Body of pancreas (tissue), 4 donors: ENCODE data around the gene PGLYRP4. TPM values are rescaled to one million over a fixed set of nuclear protein-coding genes. Genes with fewer than 3 reads are reported as not detected.

ENCODE experiments used
- ATAC-seq: fragments of 150-250 bp; one replicate; pipeline ENCODE4 v1.9.1; 2016
- DNase-seq, 4 donors: peaks; one replicate each; pipeline ENCODE4 v3.0.0-alpha.2; 2019
- H3K27ac ChIP-seq, 4 donors: fragments of 200-600 bp; sonication (generic); 1 replicate in 3 of 4; 2 replicates in 1 of 4; pipeline versions ENCODE4 v1.5.1 to v1.6.1; 2016 to 2019; ENCODE audit warnings: mild to moderate bottlenecking in 1 of 4, mixed read lengths in 1 of 4, moderate library complexity in 1 of 4
- H3K27me3 ChIP-seq, 2 donors: fragments of 200-600 bp; sonication (generic); one replicate each; pipeline ENCODE4 v1.6.0; 2016; ENCODE audit warnings: mild to moderate bottlenecking in 1 of 2
- H3K36me3 ChIP-seq, 2 donors: fragments of 200-600 bp; sonication (generic); replicated peaks in 1 of 2; 2 replicates each; pipeline ENCODE4 v1.5.1; 2016; ENCODE audit warnings: low read depth in 2 of 2; ENCODE audit not compliant: insufficient read depth in 1 of 2
- H3K4me1 ChIP-seq: fragments of 200-600 bp; sonication (generic); one replicate; pipeline ENCODE4 v1.6.0; 2016
- H3K4me3 ChIP-seq, 2 donors: fragments of 200-600 bp; sonication (generic); 1 replicate in 1 of 2; 2 replicates in 1 of 2; pipeline ENCODE4 v1.5.1; 2016 to 2019
- H3K9me3 ChIP-seq, 3 donors: fragments of 200-600 bp; sonication (generic); 1 replicate in 2 of 3; 2 replicates in 1 of 3; pipeline ENCODE4 v1.5.1; 2016
- CTCF ChIP-seq, 7 experiments: fragments of 450-650 bp in 4 of 7; fragments of 200-600 bp in 3 of 7; sonication (generic) in 3 of 7; IDR thresholded peaks; one replicate each; pipeline ENCODE4 v1.5.1; 2016 to 2019; ENCODE audit warnings: antibody characterized with exemption in 7 of 7
- POLR2A ChIP-seq, 3 donors: fragments of 450-650 bp; IDR thresholded peaks; one replicate each; pipeline ENCODE4 v1.6.1; 2016; ENCODE audit warnings: antibody characterized with exemption in 3 of 3, mild to moderate bottlenecking in 2 of 3
- WGBS, 2 donors: methylation state at CpG; one replicate each; pipeline ENCODE4 v1.1.5; 2017; 5-methylcytosine and 5-hydroxymethylcytosine counted together
- intact Hi-C: fragments of 100-400 bp; cut with DNase I; formaldehyde crosslinking; loops from one replicate; pipeline ENCODE4 v1.15.1; 2023
- total RNA-seq, 2 donors: library from RNA; depleted of rRNA; stranded (reverse); fragments of >200 nt; gene quantifications; one replicate each; pipeline ENCODE4 v1.1.0, GENCODE V29; 2016

The PGLYRP4 gene
- total RNA-seq, 2 donors from 2014 or later = not detected

GRCh38 chr1:153313288-153313687 is 35.4 kb downstream of the PGLYRP4 start:
- no peak for TF ChIP-seq CTCF (IDR thresholded peaks at IDR 0.05)
- TF ChIP-seq POLR2A (IDR thresholded peaks at IDR 0.05) = no peak
- DNase-seq (no peak), ATAC-seq (no peak)
- H3K27me3 ChIP-seq = no peaks in the 10 kb centered on the region
- intact Hi-C loops = no loop called here
- H3K36me3 ChIP-seq = no peaks in the 10 kb centered on the region
- H3K4me3 ChIP-seq = no peak overlapping the region
- no peaks in the 10 kb centered on the region for H3K9me3 ChIP-seq
- H3K27ac ChIP-seq = no peak overlapping the region
- H3K4me1 ChIP-seq = no peaks in the 10 kb centered on the region
- WGBS, 2 donors = 78 to 93% methylated on average over 2 of the region's 2 CpGs

- Histone ChIP-seq H3K4me3 (no peak within 1 kb of the TSS), H3K9me3 (no peaks in the 10 kb centered on the region), H3K27ac (no peak within 1 kb of the TSS), H3K4me1 (no peaks in the 10 kb centered on the region), H3K36me3 (no peaks in the 10 kb centered on the region), H3K27me3 (no peaks in the 10 kb centered on the region)
- intact Hi-C loops = no loop called here
- 51 to 56% methylated on average over 4 of the region's 4 CpGs for WGBS, 2 donors
- DNase-seq (no peak), ATAC-seq (no peak)
- no peak for TF ChIP-seq CTCF (IDR thresholded peaks at IDR 0.05)
- no peak for TF ChIP-seq POLR2A (IDR thresholded peaks at IDR 0.05)
Observed at GRCh38 chr1:153312570-153313186, 36.0 kb downstream of the PGLYRP4 start, which contains the start of gene PGLYRP3. Gene PGLYRP3, minus strand, starts transcription at chr1:153312952. Its CDS starts 2,287 bp downstream, at chr1:153310665.

- TF ChIP-seq POLR2A (IDR thresholded peaks at IDR 0.05) (no peak), CTCF (IDR thresholded peaks at IDR 0.05) (no peak)
- H3K36me3 ChIP-seq = no peaks in the 10 kb centered on the region
- WGBS, 2 donors = 75 to 81% methylated on average over 7 of the region's 7 CpGs
- no peaks in the 10 kb centered on the region for H3K4me1 ChIP-seq
- no peak overlapping the region for H3K27ac ChIP-seq
- ATAC-seq = no peak
- H3K4me3 ChIP-seq = no peak overlapping the region
- no peak for DNase-seq
- no peaks in the 10 kb centered on the region for H3K27me3 ChIP-seq
- no peaks in the 10 kb centered on the region for H3K9me3 ChIP-seq
- intact Hi-C loops = no loop called here
Observed at GRCh38 chr1:153310526-153310925, 38.1 kb downstream of the PGLYRP4 start.

GRCh38 chr1:153309441-153309840 is 39.2 kb downstream of the PGLYRP4 start:
- Histone ChIP-seq H3K27ac (no peak overlapping the region), H3K4me1 (no peaks in the 10 kb centered on the region), H3K4me3 (no peak overlapping the region), H3K36me3 (no peaks in the 10 kb centered on the region), H3K27me3 (no peaks in the 10 kb centered on the region), H3K9me3 (no peaks in the 10 kb centered on the region)
- intact Hi-C loops = no loop called here
- WGBS, 2 donors = 52 to 83% methylated on average over 1 to 2 of the region's 2 CpGs
- DNase-seq (no peak), ATAC-seq (no peak)
- TF ChIP-seq CTCF (IDR thresholded peaks at IDR 0.05) (no peak), POLR2A (IDR thresholded peaks at IDR 0.05) (no peak)

- ATAC-seq = no peak
- intact Hi-C loops = no loop called here
- H3K4me1 ChIP-seq = no peaks in the 10 kb centered on the region
- no peak overlapping the region for H3K27ac ChIP-seq
- H3K9me3 ChIP-seq = no peaks in the 10 kb centered on the region
- H3K27me3 ChIP-seq = no peaks in the 10 kb centered on the region
- no peaks in the 10 kb centered on the region for H3K36me3 ChIP-seq
- H3K4me3 ChIP-seq = no peak overlapping the region
- TF ChIP-seq POLR2A (IDR thresholded peaks at IDR 0.05) (no peak), CTCF (IDR thresholded peaks at IDR 0.05) (no peak)
- 74 to 86% methylated on average over 1 to 2 of the region's 2 CpGs for WGBS, 2 donors
- no peak for DNase-seq
Observed at GRCh38 chr1:153308540-153308939, 40.1 kb downstream of the PGLYRP4 start.
